ENCODE results near the gene MASTL. TPM values are rescaled to one million over a fixed set of nuclear protein-coding genes. Genes with fewer than 3 reads are reported as not detected.

Gene MASTL
- total and polyA plus RNA-seq, 2 experiments from 2014 or later = 28.2 to 43.1 TPM

DNA sequence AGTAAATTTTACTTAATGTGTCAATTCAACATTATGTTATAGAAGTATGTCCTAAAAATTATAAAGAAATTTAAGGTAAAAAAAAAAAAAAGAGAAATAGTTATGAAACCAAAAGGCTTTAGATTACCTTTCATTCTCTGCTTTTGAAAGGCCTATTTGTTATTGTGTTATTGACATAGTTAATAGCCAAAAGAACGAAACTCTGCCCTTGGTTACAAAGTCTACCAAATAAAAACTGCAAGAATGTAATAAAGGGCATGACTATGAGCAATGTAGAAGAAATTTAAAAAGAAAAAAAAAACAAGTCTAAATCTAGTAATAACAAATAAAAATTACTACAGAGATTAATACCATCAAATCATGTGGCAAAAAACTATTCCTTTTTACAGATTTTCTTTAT lies 74.9 kb downstream of the MASTL start:
- no peak for ATAC-seq
- Histone ChIP-seq H3K27ac (ENCODE audit: low read depth) (no peak overlapping the region), H3K9me2 (ENCODE audit: insufficient read depth) (no peaks in the 10 kb centered on the region), H3K4me3 (no peak overlapping the region), H3F3A (replicated peaks; ENCODE audit: low read depth) (no peaks in the 10 kb centered on the region), H3K4me1 (ENCODE audit: insufficient read depth) (no peaks in the 10 kb centered on the region), H3K4me2 (no peak overlapping the region), H3K27me3 (ENCODE audit: insufficient read depth) (no peaks in the 10 kb centered on the region), H3K79me2 (replicated peaks; ENCODE audit: insufficient read depth) (no peaks in the 10 kb centered on the region), H2AFZ (no peak overlapping the region), H4K20me1 (replicated peaks; ENCODE audit: insufficient read depth) (no peaks in the 10 kb centered on the region), H3K36me3 (ENCODE audit: insufficient read depth) (peaks cover 3% of the 10 kb centered on the region; the same call in 1 of the 2 replicates)
- TF ChIP-seq REST (IDR thresholded peaks at IDR 0.05; ENCODE audit: unreplicated experiment) = no peak
- TF ChIP-seq NANOG (IDR thresholded peaks at IDR 0.05; ENCODE audit: borderline replicate concordance) = no peak
- TF ChIP-seq STAT1 (IDR thresholded peaks at IDR 0.05; ENCODE audit: unreplicated experiment) = no peak
- TF ChIP-seq ZNF331 (CRISPR knock-in tag; IDR thresholded peaks at IDR 0.05; ENCODE audit: low read depth) = no peak
- TF ChIP-seq, protein P1, sequence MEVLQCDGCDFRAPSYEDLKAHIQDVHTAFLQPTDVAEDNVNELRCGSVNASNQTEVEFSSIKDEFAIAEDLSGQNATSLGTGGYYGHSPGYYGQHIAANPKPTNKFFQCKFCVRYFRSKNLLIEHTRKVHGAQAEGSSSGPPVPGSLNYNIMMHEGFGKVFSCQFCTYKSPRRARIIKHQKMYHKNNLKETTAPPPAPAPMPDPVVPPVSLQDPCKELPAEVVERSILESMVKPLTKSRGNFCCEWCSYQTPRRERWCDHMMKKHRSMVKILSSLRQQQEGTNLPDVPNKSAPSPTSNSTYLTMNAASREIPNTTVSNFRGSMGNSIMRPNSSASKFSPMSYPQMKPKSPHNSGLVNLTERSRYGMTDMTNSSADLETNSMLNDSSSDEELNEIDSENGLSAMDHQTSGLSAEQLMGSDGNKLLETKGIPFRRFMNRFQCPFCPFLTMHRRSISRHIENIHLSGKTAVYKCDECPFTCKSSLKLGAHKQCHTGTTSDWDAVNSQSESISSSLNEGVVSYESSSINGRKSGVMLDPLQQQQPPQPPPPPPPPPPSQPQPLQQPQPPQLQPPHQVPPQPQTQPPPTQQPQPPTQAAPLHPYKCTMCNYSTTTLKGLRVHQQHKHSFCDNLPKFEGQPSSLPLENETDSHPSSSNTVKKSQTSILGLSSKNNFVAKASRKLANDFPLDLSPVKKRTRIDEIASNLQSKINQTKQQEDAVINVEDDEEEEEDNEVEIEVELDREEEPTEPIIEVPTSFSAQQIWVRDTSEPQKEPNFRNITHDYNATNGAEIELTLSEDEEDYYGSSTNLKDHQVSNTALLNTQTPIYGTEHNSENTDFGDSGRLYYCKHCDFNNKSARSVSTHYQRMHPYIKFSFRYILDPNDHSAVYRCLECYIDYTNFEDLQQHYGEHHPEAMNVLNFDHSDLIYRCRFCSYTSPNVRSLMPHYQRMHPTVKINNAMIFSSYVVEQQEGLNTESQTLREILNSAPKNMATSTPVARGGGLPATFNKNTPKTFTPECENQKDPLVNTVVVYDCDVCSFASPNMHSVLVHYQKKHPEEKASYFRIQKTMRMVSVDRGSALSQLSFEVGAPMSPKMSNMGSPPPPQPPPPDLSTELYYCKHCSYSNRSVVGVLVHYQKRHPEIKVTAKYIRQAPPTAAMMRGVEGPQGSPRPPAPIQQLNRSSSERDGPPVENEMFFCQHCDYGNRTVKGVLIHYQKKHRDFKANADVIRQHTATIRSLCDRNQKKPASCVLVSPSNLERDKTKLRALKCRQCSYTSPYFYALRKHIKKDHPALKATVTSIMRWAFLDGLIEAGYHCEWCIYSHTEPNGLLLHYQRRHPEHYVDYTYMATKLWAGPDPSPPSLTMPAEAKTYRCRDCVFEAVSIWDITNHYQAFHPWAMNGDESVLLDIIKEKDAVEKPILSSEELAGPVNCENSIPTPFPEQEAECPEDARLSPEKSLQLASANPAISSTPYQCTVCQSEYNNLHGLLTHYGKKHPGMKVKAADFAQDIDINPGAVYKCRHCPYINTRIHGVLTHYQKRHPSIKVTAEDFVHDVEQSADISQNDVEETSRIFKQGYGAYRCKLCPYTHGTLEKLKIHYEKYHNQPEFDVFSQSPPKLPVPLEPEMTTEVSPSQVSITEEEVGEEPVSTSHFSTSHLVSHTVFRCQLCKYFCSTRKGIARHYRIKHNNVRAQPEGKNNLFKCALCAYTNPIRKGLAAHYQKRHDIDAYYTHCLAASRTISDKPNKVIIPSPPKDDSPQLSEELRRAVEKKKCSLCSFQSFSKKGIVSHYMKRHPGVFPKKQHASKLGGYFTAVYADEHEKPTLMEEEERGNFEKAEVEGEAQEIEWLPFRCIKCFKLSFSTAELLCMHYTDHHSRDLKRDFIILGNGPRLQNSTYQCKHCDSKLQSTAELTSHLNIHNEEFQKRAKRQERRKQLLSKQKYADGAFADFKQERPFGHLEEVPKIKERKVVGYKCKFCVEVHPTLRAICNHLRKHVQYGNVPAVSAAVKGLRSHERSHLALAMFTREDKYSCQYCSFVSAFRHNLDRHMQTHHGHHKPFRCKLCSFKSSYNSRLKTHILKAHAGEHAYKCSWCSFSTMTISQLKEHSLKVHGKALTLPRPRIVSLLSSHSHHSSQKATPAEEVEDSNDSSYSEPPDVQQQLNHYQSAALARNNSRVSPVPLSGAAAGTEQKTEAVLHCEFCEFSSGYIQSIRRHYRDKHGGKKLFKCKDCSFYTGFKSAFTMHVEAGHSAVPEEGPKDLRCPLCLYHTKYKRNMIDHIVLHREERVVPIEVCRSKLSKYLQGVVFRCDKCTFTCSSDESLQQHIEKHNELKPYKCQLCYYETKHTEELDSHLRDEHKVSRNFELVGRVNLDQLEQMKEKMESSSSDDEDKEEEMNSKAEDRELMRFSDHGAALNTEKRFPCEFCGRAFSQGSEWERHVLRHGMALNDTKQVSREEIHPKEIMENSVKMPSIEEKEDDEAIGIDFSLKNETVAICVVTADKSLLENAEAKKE (CRISPR knock-in tag; IDR thresholded peaks at IDR 0.05) = no peak
- TF ChIP-seq JUNB (IDR thresholded peaks at IDR 0.05; ENCODE audit: unreplicated experiment) = no peak
- TF ChIP-seq EZH2phosphoT487 (IDR thresholded peaks at IDR 0.05; ENCODE audit: unreplicated experiment) = no peak
- TF ChIP-seq, protein P2, sequence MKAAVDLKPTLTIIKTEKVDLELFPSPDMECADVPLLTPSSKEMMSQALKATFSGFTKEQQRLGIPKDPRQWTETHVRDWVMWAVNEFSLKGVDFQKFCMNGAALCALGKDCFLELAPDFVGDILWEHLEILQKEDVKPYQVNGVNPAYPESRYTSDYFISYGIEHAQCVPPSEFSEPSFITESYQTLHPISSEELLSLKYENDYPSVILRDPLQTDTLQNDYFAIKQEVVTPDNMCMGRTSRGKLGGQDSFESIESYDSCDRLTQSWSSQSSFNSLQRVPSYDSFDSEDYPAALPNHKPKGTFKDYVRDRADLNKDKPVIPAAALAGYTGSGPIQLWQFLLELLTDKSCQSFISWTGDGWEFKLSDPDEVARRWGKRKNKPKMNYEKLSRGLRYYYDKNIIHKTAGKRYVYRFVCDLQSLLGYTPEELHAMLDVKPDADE (IDR thresholded peaks at IDR 0.05) = no peak
- no peak for TF ChIP-seq POLR2AphosphoS5 (IDR thresholded peaks at IDR 0.05; ENCODE audit: low read depth)
- no peak for TF ChIP-seq CTCF (conservative IDR thresholded peaks at IDR 0.05; ENCODE audit: low read depth in 2 of 2)
- TF ChIP-seq ZNF114 (CRISPR knock-in tag; IDR thresholded peaks at IDR 0.05) = no peak
- no peak for TF ChIP-seq CREB1 (CRISPR knock-in tag; IDR thresholded peaks at IDR 0.05; ENCODE audit: low read depth)
- TF ChIP-seq EZH2 (IDR thresholded peaks at IDR 0.05; ENCODE audit: low read depth, unreplicated experiment) = no peak
- Mint-ChIP-seq H3K27me3 (ENCODE audit: insufficient read depth, low read depth, poor library complexity) (no peaks in the 10 kb centered on the region), H3K27ac (no peak overlapping the region), H3K4me1 (no peaks in the 10 kb centered on the region), H3K4me3 (no peak overlapping the region), H3K9me3 (no peaks in the 10 kb centered on the region), H3K36me3 (ENCODE audit: low read depth) (peaks cover 6% of the 10 kb centered on the region; the same call in 2 of the 3 replicates)
- DNase-seq (ENCODE audit: low spot score) = no peak

All from GM23338 (cell line).